HepG2 (cell line): Measurements from ENCODE around the gene SEC14L1. TPM values are rescaled to one million over a fixed set of nuclear protein-coding genes. Genes with fewer than 3 reads are reported as not detected.

Source experiments
- KDM2A ChIP-seq: sonication (generic); formaldehyde crosslinking; IDR thresholded peaks from 2 replicates; pipeline ENCODE4 v1.4.0; 2020; ENCODE audit warnings: low read depth, missing genetic modification reagents, borderline replicate concordance
- SMAD9 ChIP-seq: sonication (generic); formaldehyde crosslinking; IDR thresholded peaks from 2 replicates; pipeline ENCODE4 v1.5.1; 2020; ENCODE audit warnings: mild to moderate bottlenecking, missing genetic modification reagents
- ZMYM4 ChIP-seq: sonication (generic); formaldehyde crosslinking; IDR thresholded peaks from 2 replicates; pipeline ENCODE4 v1.8.1; 2023; ENCODE audit warnings: mild to moderate bottlenecking, missing genetic modification reagents
- ZNF772 ChIP-seq: sonication (generic); formaldehyde crosslinking; IDR thresholded peaks from 2 replicates; pipeline ENCODE4 v1.5.0; 2020; ENCODE audit warnings: mild to moderate bottlenecking, missing genetic modification reagents
- polyA plus RNA-seq, 8 experiments: library from polyadenylated mRNA; depleted of rRNA in 3 of 8; stranded (reverse) in 7 of 8; unstranded in 1 of 8; fragments of >200 nt; fragmentation: Illumina TruSeq in 4 of 8; extraction: Trizol in 4 of 8; gene quantifications; 2 replicates each; pipeline versions ENCODE4 v1.2.1 to v1.2.3, GENCODE V29; 2011 to 2016; ENCODE audit warnings: low read depth in 4 of 8, missing spikeins in 1 of 8, mixed read lengths in 1 of 8; ENCODE audit not compliant: insufficient read depth in 1 of 8
- total RNA-seq, 5 experiments: library from RNA; depleted of rRNA; stranded (reverse); fragments of >200 nt; fragmentation: Illumina TruSeq; extraction: Trizol; gene quantifications; 2 replicates each; pipeline ENCODE4 v1.2.3, GENCODE V29; 2016; ENCODE audit warnings: low read depth in 1 of 5
- TF ChIP-seq, protein P1 (sequence below), 2 experiments: fragments of 450-650 bp in 1 of 2; sonication (generic) in 1 of 2; formaldehyde crosslinking in 1 of 2; IDR thresholded peaks; 2 replicates each; pipeline versions ENCODE4 v1.6.1 to v1.8.0; 2016 to 2022; ENCODE audit warnings: antibody characterized with exemption in 1 of 2, mild to moderate bottlenecking in 1 of 2, missing genetic modification reagents in 1 of 2
- TF ChIP-seq, protein P2 (sequence below): sonication (generic); formaldehyde crosslinking; IDR thresholded peaks from 2 replicates; pipeline ENCODE4 v1.4.0; 2020; ENCODE audit warnings: missing genetic modification reagents
- TF ChIP-seq, protein P3 (sequence below): sonication (generic); formaldehyde crosslinking; conservative IDR thresholded peaks from 2 replicates; pipeline ENCODE4 v1.4.0; 2020; ENCODE audit warnings: missing genetic modification reagents

The SEC14L1 gene
- total and polyA plus RNA-seq, 2 of the 13 experiments (the other 11 are each of a cell fraction or from before 2014, with no cell fraction given): 26.3 to 43.9 TPM

DNA sequence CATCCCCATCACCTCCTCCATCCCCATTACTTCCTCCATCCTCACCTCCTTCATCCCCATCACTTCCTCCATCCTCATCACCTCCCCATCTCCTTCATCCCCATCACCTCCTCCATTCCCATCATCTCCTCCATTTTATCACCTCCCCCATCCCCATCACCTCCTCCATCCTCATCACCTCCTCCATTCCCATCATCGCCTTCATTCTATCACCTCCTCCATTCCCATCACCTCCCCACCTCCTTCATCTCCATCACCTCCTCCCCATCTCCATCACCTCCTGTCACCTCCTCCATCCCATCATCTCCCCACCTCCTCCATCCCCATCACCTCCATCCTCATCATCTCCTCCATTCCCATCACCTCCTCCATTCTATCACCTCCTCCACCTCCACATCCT is 116.4 kb downstream of the SEC14L1 start (continued):
- TF ChIP-seq, protein P1, sequence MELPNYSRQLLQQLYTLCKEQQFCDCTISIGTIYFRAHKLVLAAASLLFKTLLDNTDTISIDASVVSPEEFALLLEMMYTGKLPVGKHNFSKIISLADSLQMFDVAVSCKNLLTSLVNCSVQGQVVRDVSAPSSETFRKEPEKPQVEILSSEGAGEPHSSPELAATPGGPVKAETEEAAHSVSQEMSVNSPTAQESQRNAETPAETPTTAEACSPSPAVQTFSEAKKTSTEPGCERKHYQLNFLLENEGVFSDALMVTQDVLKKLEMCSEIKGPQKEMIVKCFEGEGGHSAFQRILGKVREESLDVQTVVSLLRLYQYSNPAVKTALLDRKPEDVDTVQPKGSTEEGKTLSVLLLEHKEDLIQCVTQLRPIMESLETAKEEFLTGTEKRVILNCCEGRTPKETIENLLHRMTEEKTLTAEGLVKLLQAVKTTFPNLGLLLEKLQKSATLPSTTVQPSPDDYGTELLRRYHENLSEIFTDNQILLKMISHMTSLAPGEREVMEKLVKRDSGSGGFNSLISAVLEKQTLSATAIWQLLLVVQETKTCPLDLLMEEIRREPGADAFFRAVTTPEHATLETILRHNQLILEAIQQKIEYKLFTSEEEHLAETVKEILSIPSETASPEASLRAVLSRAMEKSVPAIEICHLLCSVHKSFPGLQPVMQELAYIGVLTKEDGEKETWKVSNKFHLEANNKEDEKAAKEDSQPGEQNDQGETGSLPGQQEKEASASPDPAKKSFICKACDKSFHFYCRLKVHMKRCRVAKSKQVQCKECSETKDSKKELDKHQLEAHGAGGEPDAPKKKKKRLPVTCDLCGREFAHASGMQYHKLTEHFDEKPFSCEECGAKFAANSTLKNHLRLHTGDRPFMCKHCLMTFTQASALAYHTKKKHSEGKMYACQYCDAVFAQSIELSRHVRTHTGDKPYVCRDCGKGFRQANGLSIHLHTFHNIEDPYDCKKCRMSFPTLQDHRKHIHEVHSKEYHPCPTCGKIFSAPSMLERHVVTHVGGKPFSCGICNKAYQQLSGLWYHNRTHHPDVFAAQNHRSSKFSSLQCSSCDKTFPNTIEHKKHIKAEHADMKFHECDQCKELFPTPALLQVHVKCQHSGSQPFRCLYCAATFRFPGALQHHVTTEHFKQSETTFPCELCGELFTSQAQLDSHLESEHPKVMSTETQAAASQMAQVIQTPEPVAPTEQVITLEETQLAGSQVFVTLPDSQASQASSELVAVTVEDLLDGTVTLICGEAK (IDR thresholded peaks at IDR 0.05): 0 out of 2 replicates have a peak, but pooled peaks have one; percentile 7
- TF ChIP-seq, protein P1 (CRISPR knock-in tag; IDR thresholded peaks at IDR 0.05): no peak
- TF ChIP-seq ZMYM4 (CRISPR knock-in tag) (no peak), KDM2A (no peak), ZNF772 (CRISPR knock-in tag) (no peak), SMAD9 (CRISPR knock-in tag) (no peak)
- TF ChIP-seq, protein P2, sequence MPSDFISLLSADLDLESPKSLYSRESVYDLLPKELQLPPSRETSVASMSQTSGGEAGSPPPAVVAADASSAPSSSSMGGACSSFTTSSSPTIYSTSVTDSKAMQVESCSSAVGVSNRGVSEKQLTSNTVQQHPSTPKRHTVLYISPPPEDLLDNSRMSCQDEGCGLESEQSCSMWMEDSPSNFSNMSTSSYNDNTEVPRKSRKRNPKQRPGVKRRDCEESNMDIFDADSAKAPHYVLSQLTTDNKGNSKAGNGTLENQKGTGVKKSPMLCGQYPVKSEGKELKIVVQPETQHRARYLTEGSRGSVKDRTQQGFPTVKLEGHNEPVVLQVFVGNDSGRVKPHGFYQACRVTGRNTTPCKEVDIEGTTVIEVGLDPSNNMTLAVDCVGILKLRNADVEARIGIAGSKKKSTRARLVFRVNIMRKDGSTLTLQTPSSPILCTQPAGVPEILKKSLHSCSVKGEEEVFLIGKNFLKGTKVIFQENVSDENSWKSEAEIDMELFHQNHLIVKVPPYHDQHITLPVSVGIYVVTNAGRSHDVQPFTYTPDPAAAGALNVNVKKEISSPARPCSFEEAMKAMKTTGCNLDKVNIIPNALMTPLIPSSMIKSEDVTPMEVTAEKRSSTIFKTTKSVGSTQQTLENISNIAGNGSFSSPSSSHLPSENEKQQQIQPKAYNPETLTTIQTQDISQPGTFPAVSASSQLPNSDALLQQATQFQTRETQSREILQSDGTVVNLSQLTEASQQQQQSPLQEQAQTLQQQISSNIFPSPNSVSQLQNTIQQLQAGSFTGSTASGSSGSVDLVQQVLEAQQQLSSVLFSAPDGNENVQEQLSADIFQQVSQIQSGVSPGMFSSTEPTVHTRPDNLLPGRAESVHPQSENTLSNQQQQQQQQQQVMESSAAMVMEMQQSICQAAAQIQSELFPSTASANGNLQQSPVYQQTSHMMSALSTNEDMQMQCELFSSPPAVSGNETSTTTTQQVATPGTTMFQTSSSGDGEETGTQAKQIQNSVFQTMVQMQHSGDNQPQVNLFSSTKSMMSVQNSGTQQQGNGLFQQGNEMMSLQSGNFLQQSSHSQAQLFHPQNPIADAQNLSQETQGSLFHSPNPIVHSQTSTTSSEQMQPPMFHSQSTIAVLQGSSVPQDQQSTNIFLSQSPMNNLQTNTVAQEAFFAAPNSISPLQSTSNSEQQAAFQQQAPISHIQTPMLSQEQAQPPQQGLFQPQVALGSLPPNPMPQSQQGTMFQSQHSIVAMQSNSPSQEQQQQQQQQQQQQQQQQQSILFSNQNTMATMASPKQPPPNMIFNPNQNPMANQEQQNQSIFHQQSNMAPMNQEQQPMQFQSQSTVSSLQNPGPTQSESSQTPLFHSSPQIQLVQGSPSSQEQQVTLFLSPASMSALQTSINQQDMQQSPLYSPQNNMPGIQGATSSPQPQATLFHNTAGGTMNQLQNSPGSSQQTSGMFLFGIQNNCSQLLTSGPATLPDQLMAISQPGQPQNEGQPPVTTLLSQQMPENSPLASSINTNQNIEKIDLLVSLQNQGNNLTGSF (CRISPR knock-in tag): no peak
- TF ChIP-seq, protein P3, sequence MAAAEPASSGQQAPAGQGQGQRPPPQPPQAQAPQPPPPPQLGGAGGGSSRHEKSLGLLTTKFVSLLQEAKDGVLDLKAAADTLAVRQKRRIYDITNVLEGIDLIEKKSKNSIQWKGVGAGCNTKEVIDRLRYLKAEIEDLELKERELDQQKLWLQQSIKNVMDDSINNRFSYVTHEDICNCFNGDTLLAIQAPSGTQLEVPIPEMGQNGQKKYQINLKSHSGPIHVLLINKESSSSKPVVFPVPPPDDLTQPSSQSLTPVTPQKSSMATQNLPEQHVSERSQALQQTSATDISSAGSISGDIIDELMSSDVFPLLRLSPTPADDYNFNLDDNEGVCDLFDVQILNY (CRISPR knock-in tag): no peak
